ENCODE results near the gene CYSLTR1. TPM values are rescaled to one million over a fixed set of nuclear protein-coding genes. Genes with fewer than 3 reads are reported as not detected.

CYSLTR1 gene
- total RNA-seq = 1 to 10 TPM; 4.1 to 8.5 (median 6.3) TPM

GRCh38 chrX:78327370-78328086 is at the start of gene CYSLTR1:
Gene CYSLTR1 (minus strand): TSS chrX:78327611. CDS start chrX:78273746, 53,865 bp downstream.
- no peak for TF ChIP-seq CTCF (IDR thresholded peaks at IDR 0.05; ENCODE audit: low read depth)

GRCh38 chrX:78377186-78377585 is 49.8 kb upstream of the CYSLTR1 start:
- TF ChIP-seq CTCF (IDR thresholded peaks at IDR 0.05; ENCODE audit: low read depth) = no peak

GRCh38 chrX:78375894-78376293 is 48.5 kb upstream of the CYSLTR1 start:
- no peak for TF ChIP-seq CTCF (IDR thresholded peaks at IDR 0.05; ENCODE audit: low read depth)

- TF ChIP-seq CTCF (IDR thresholded peaks at IDR 0.05; ENCODE audit: low read depth) = no peak
Observed at GRCh38 chrX:78366576-78366975, 39.2 kb upstream of the CYSLTR1 start.

- TF ChIP-seq CTCF (IDR thresholded peaks at IDR 0.05; ENCODE audit: low read depth) = no peak
Observed at GRCh38 chrX:78357342-78358055, 30.1 kb upstream of the CYSLTR1 start.

GRCh38 chrX:78333521-78333920 is 6.1 kb upstream of the CYSLTR1 start:
- no peak for TF ChIP-seq CTCF (IDR thresholded peaks at IDR 0.05; ENCODE audit: low read depth)

GRCh38 chrX:78331708-78332107 is 4.3 kb upstream of the CYSLTR1 start:
- TF ChIP-seq CTCF (IDR thresholded peaks at IDR 0.05; ENCODE audit: low read depth) = no peak

Measured in subcutaneous adipose tissue (tissue), 4 donors.